Ishikawa (cell line): ENCODE results near the gene PDGFB.

Experiments used
- CREB1 ChIP-seq: IDR thresholded peaks from 2 replicates; pipeline ENCODE4 v1.6.1; 2012; ENCODE audit warnings: low read depth
- EGR1 ChIP-seq: IDR thresholded peaks from 2 replicates; pipeline ENCODE4 v1.6.1; 2012
- EP300 ChIP-seq: IDR thresholded peaks from 2 replicates; pipeline ENCODE4 v1.6.1; 2012; ENCODE audit warnings: borderline replicate concordance
- NFIC ChIP-seq: IDR thresholded peaks from 2 replicates; pipeline ENCODE4 v1.6.1; 2012
- RAD21 ChIP-seq: IDR thresholded peaks from 2 replicates; pipeline ENCODE4 v1.6.1; 2012; ENCODE audit warnings: low read depth
- TAF1 ChIP-seq: IDR thresholded peaks from 2 replicates; pipeline ENCODE4 v1.6.1; 2012; ENCODE audit warnings: low read depth, mild to moderate bottlenecking
- TEAD4 ChIP-seq: IDR thresholded peaks from 2 replicates; pipeline ENCODE4 v1.6.1; 2012
- YY1 ChIP-seq: IDR thresholded peaks from 2 replicates; pipeline ENCODE4 v1.6.1; 2012; ENCODE audit warnings: low read depth
- TF ChIP-seq, protein P1 (sequence below): IDR thresholded peaks from 2 replicates; pipeline ENCODE4 v1.6.1; 2012

DNA sequence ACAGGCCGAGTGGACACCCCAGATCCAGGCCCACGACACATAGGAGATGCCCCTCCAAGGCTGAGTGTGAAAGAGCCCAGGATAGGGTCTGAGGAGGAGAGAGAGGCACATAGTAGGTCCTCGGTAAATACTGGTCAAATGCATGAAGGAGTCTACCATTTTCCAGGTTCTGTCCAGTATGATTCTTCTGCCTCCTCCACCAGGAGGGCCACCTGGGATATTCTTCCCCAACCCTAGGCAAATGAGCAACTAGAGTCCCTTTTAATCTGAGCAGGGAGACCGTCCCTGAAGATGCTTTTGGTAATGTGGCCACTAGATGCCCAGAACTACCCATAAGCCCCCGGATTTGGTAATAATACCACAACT lies 6.7 kb downstream of the PDGFB start:
- TF ChIP-seq NFIC (no peak), EP300 (no peak), YY1 (no peak), RAD21 (no peak), TEAD4 (no peak), CREB1 (no peak), EGR1 (no peak), TAF1 (no peak)
- TF ChIP-seq, protein P1, sequence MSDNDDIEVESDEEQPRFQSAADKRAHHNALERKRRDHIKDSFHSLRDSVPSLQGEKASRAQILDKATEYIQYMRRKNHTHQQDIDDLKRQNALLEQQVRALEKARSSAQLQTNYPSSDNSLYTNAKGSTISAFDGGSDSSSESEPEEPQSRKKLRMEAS, result no peak
